ACHN (cell line): Measurements from ENCODE around the gene FLII.

Experiments used
- DNase-seq: peaks from one replicate; pipeline ENCODE4 v3.0.0-alpha.2; 2015
- in situ Hi-C: cut with HindIII; loops from 2 replicates; pipeline ENCODE4 v1.10.0; 2017; ENCODE audit warnings: low sequenced_read_pairs, low pct_ligation_motif_present, low pct_unique_long_range_greater_than_20kb

Gene FLII

DNA sequence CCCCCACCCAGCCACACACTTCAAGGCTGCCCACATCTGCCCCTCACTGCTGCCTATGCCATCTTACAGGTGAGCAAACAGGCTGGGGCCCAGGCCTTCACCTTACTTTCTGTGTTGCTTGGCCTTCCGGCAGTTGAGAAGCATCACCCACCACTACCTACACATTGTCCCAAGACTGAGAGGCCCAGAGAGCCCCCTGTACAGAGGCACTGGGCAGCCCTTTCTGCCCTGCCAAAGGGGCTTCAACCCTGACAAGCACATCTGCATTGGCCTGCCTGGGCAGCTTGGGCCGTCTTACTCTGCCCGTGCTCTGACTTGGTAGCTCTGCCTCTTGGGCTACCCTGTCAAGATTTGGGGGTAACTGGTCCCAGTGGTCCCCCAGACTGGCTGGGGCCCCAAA lies 3.1 kb upstream of the FLII start:
- in situ Hi-C loops = no loop called here
- no peak for DNase-seq

DNA sequence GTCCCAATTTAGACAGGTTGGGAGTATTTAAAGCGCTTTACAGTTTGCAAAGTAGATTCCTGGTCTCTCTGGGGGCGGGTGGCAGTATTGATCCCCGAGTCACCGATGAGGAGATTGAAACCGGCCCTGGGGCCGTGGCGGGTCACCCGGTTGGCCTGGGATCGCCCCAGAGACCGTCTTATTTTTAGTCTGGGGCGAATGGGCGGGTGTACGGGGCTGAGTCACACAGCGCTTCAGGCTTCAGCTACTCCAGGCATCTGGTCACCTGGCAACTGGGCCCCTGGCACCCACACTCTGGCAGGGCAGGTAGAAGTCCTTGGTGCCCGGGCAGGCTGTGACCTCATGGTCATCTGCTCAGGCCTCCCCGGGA lies 2.6 kb upstream of the FLII start:
- DNase-seq = peak; percentile 86

GRCh38 chr17:18260332-18261145 lies 2.0 kb upstream of the FLII start, which contains the start of gene MIEF2:
Gene MIEF2, plus strand, starts transcription at chr17:18260662. Its CDS starts 2,059 bp downstream, at chr17:18262721.
- in situ Hi-C loops = no loop called here
- peak; percentile 97 for DNase-seq

More for the DNA sequence above, 2.6 kb upstream of the FLII start:
- in situ Hi-C loops = no loop called here

- in situ Hi-C loops = no loop called here
- peak; percentile 56 for DNase-seq
Measured at GRCh38 chr17:18259621-18260331, 1.2 kb upstream of the FLII start.

DNA sequence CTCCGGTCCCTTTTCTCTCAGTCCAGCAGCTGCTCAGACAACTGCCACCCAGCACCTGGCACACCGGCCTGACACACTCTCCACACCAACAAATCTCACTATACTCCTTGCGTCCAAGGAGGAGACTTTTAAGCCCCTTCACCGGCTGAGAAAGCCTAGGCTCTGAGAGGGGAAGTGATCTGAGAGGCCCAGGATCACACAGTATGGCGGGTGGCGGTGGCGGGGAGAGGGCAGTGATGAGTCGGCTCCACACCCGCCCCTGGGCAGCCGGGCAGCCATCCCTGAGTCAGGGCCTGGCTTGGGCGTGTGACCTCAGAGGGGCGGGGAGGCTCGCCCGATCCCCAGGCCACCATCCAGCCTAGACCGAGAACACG lies 569 bp downstream of the FLII start:
- DNase-seq = peak; percentile 91
- in situ Hi-C loops = no loop called here

DNA sequence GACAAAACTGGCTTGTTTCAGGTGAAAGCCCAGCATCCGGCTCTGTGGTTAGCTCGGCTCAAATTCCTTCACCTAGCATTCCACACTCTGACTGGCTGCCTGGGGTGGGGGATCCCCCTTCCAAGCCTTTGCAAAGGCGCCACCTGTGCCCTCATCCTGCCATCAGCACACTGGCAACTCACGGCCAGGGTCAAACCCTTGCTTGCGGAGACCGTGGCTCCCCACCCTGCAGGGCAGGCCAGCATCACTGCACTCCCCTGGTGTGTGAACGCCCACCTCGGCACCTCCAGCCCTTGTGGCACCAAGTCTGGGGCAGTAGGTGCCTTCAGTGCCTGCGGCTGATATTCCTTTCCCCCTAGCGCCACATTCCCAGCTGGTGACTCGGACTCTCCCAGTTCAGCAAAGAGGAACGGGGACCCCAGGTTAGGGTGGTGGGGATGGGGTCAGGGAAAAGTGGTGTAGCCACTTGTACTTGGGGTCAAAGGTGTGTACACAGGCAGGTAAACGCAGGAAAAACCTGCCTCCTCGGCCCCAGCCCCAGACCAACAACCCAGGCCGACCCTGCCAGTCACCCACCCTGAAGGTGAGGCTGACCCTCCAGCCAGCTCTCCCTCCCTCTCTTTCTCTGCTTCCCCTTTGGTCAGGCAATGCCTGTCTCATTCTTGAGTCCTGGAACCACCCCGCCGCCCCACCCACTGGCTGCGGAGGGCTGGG lies 1.1 kb downstream of the FLII start:
- in situ Hi-C loops = no loop called here
- peak; percentile 67 for DNase-seq

DNA sequence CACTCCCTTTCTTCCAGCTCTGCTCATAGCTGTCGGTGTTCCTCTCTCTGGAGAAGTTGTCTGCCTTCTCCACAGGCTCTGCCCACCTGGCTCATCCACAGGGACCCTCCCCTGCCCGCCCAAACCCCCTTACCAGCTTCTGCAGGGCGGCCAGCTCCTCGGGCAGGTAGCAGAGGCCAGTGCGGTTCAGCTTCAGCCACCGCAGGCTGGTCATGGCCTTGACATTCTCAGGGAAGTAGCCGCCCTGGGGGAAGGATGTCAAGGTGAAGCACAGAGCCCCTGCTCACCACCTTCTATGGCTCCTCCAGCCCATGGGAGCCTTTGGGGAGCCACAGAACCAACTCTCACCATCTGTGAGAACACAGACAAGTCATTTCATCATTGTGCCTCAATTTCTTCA lies 1.8 kb downstream of the FLII start:
- DNase-seq = no peak
- in situ Hi-C loops = no loop called here

DNA sequence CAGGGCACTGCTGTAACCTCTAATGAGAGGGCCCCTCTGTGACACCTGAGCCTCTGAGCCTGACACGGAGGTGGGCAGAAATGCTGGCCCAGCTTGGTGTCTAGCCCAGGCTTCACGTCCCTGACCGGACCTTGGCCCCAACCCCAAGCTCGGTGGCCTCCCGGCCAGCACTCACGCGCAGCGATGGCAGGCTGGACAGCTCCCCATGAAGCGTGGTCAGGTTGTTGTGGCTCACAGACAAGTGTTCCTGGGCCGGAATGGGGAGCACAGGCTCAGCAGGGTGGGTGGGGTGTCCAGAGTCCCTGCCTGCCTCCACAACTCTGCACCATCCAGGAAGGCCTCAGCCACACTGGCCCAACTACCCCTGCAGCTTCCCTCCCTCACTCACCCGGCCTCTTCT lies 2.2 kb downstream of the FLII start:
- in situ Hi-C loops = no loop called here
- no peak for DNase-seq

GRCh38 chr17:18254888-18255649 lies 3.5 kb downstream of the FLII start:
- in situ Hi-C loops = no loop called here
- DNase-seq = no peak

- DNase-seq = no peak
- in situ Hi-C loops = no loop called here
Measured at GRCh38 chr17:18253947-18254821, 4.4 kb downstream of the FLII start.

- DNase-seq = no peak
- in situ Hi-C loops = no loop called here
Measured at GRCh38 chr17:18253187-18253884, 5.2 kb downstream of the FLII start.

DNA sequence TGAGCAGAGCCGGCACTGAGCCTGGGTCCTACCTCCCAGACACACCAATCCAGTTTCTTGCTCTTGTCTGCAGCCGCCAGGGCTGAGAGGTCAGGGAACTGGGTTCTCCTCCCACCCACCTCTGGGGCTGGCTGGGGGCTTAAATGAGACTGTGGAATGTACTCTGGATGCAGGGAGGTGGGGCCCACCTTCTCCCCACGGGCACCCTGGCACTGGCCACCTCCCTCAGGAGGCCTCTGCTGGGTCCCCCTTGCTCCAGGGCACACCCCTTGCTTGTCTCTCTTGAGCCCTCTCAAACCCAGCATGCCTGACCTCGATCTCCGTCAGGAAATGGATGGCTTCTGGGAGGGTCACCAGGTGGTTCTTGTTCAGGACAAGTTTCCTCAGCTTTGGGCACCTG lies 6.4 kb downstream of the FLII start:
- in situ Hi-C loops = no loop called here
- no peak for DNase-seq

- in situ Hi-C loops = no loop called here
- no peak for DNase-seq
Measured at GRCh38 chr17:18251204-18251603, 7.3 kb downstream of the FLII start.

DNA sequence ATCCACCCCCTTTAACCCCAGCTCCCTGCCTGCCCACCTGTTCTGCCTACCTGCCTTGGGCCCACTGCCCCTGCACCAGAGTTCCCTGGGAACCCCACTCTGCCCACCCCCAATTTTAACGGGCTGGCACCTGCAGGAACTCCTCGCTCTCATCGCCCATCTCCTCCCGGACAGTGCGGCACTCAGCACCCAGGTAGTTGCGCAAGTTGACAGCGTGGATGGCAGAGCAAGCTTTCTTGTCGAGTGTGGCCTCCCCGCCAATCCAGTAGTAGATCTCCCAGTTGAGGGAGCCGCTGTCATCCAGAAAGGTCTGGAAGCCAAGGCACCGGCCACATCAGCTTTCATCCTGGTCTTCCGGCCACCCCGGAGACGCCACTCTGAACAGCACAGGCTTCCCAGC lies 7.8 kb downstream of the FLII start:
- no peak for DNase-seq
- in situ Hi-C loops = no loop called here

- in situ Hi-C loops = no loop called here
- no peak for DNase-seq
Measured at GRCh38 chr17:18250259-18250658, 8.3 kb downstream of the FLII start.

DNA sequence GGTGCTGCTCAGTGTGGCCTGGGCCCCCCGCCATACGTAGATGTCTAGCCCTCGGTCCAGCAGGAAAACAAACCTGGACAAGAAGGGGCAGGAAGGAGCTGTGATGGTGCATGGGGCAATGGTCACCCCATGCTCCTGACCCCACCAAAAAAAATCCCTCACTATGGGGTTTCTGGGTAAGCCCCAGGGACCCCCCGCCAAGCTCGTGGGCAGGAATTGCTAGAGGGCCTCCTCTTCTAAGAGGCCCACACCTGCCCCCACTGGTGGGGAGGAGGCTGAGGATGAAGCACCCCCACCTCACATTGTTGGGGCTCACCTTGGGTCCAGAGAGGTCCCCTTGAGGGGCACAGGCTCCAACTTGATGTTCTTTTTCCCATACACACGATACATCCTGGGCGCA lies 9.7 kb downstream of the FLII start:
- DNase-seq = no peak
- in situ Hi-C loops = no loop called here

DNA sequence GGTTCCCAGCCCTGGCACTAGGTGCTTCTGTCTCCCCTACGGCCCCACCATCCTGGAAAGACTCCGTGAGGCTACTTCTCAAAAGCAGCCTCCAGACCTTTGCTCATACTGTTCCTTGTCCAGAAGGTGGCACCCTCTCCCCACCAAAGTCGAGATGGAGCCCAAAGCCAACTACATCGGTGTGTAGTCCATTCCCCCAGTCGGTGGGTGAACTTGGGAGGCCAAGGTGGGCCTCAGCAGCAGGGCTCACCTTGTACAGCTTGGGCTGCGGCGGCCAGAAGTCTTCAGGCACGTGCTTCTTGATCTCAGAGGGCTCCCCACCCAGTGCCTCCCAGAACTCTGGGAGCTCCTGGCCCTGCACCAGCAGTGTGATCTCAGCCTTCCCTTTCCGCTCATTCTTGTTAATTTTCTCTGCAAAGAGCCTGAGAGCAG lies 10.2 kb downstream of the FLII start:
- in situ Hi-C loops = no loop called here
- DNase-seq = peak; percentile 74
